Measurements from ENCODE around the gene ZNF202. TPM values are rescaled to one million over a fixed set of nuclear protein-coding genes. Genes with fewer than 3 reads are reported as not detected.
"Not testable (repeated sequence)": the region's sequence is repeated elsewhere in the genome, so short reads cannot be mapped to it uniquely, and the experiment has no call there.

Gene ZNF202
- total RNA-seq, 1 experiment from 2014 or later, result 22.1 TPM

GRCh38 chr11:123719452-123719851 is 22.0 kb downstream of the ZNF202 start:
- H3K27me3 Mint-ChIP-seq (ENCODE audit: insufficient read depth, unreplicated experiment), result peaks cover 28% of the 10 kb centered on the region
- TF ChIP-seq CTCF (IDR thresholded peaks at IDR 0.05; ENCODE audit: unreplicated experiment), result no peak
- H3K27ac Mint-ChIP-seq (ENCODE audit: low read depth, unreplicated experiment), result no peak overlapping the region
- H3K9me3 Mint-ChIP-seq (ENCODE audit: unreplicated experiment), result no peaks in the 10 kb centered on the region
- intact Hi-C loops (cut with micrococcal nuclease), result no loop called here
- H3K4me1 Mint-ChIP-seq (ENCODE audit: insufficient read depth, unreplicated experiment), result peaks cover 9% of the 10 kb centered on the region
- H3K36me3 Mint-ChIP-seq (ENCODE audit: insufficient read depth, unreplicated experiment), result no peaks in the 10 kb centered on the region
- no peak overlapping the region for H3K4me3 Mint-ChIP-seq (ENCODE audit: unreplicated experiment)
- CTCF ChIA-PET, result interaction anchor here (0.8 to 2.6 kb wide), 6 partner anchors 9 to 139 kb away, joined by 3 to 15 read pairs (median 4); no protein-coding TSS in a partner anchor
- POLR2A ChIA-PET, result interaction anchor here (0.6 to 1.5 kb wide), 4 partner anchors 13 to 140 kb away, joined by 3 read pairs; no protein-coding TSS in a partner anchor
- BruUV-seq (replicated peaks), result no TSS peak
- no peak for DNase-seq (ENCODE audit: unreplicated experiment)

- no peaks in the 10 kb centered on the region for H3K36me3 Mint-ChIP-seq (ENCODE audit: insufficient read depth, unreplicated experiment)
- no peaks in the 10 kb centered on the region for H3K9me3 Mint-ChIP-seq (ENCODE audit: unreplicated experiment)
- H3K27me3 Mint-ChIP-seq (ENCODE audit: insufficient read depth, unreplicated experiment), result peaks cover 38% of the 10 kb centered on the region
- POLR2A ChIA-PET, result interaction anchor here (1.5 kb wide), 1 partner anchor 139 kb away, joined by 3 read pairs; no protein-coding TSS in a partner anchor
- H3K4me3 Mint-ChIP-seq (ENCODE audit: unreplicated experiment), result no peak overlapping the region
- BruUV-seq (replicated peaks), result no TSS peak
- no peak for TF ChIP-seq CTCF (IDR thresholded peaks at IDR 0.05; ENCODE audit: unreplicated experiment)
- CTCF ChIA-PET, result interaction anchor here (1.2 to 16.7 kb wide), 4 partner anchors 8 to 70 kb away, joined by 3 to 558 read pairs (median 14); partner anchors contain the start of gene SCN3B
- H3K4me1 Mint-ChIP-seq (ENCODE audit: insufficient read depth, unreplicated experiment), result peaks cover 9% of the 10 kb centered on the region
- no peak overlapping the region for H3K27ac Mint-ChIP-seq (ENCODE audit: low read depth, unreplicated experiment)
- DNase-seq (ENCODE audit: unreplicated experiment), result no peak
- intact Hi-C loops (cut with micrococcal nuclease), result no loop called here
These were observed 23.0 kb downstream of the ZNF202 start for GRCh38 chr11:123718469-123718868.

- Mint-ChIP-seq H3K36me3 (ENCODE audit: insufficient read depth, unreplicated experiment) (no peaks in the 10 kb centered on the region), H3K27ac (ENCODE audit: low read depth, unreplicated experiment) (no peak overlapping the region), H3K27me3 (ENCODE audit: insufficient read depth, unreplicated experiment) (peaks cover 41% of the 10 kb centered on the region), H3K4me1 (ENCODE audit: insufficient read depth, unreplicated experiment) (peaks cover 9% of the 10 kb centered on the region), H3K9me3 (ENCODE audit: unreplicated experiment) (no peaks in the 10 kb centered on the region), H3K4me3 (ENCODE audit: unreplicated experiment) (no peak overlapping the region)
- intact Hi-C loops (cut with micrococcal nuclease), result no loop called here
- no TSS peak for BruUV-seq (replicated peaks)
- DNase-seq (ENCODE audit: unreplicated experiment), result no peak
- CTCF ChIA-PET, result interaction anchor here (0.8 to 16.7 kb wide), 5 partner anchors 10 to 138 kb away, joined by 3 to 558 read pairs (median 7); partner anchors contain the start of gene SCN3B
- TF ChIP-seq CTCF (IDR thresholded peaks at IDR 0.05; ENCODE audit: unreplicated experiment), result no peak
- POLR2A ChIA-PET, result no interaction called here
These were observed 23.4 kb downstream of the ZNF202 start for GRCh38 chr11:123718063-123718462.

GRCh38 chr11:123712627-123713026 is 28.8 kb downstream of the ZNF202 start:
- H3K9me3 Mint-ChIP-seq (ENCODE audit: unreplicated experiment); H3K4me3 Mint-ChIP-seq (ENCODE audit: unreplicated experiment); DNase-seq (ENCODE audit: unreplicated experiment); H3K27ac Mint-ChIP-seq (ENCODE audit: low read depth, unreplicated experiment); H3K4me1 Mint-ChIP-seq (ENCODE audit: insufficient read depth, unreplicated experiment); BruUV-seq (replicated peaks); H3K36me3 Mint-ChIP-seq (ENCODE audit: insufficient read depth, unreplicated experiment); POLR2A ChIA-PET; intact Hi-C loops (cut with micrococcal nuclease): not testable (repeated sequence)
- CTCF ChIA-PET, result interaction anchor here (0.7 to 16.7 kb wide), 11 partner anchors 17 to 371 kb away, joined by 3 to 558 read pairs (median 5); partner anchors contain the start of gene SCN3B
- H3K27me3 Mint-ChIP-seq (ENCODE audit: insufficient read depth, unreplicated experiment), result peaks cover 56% of the 10 kb centered on the region
